H1 (cell line): ENCODE data around the gene PPP1R3C. TPM values are rescaled to one million over a fixed set of nuclear protein-coding genes. Genes with fewer than 3 reads are reported as not detected.

Experiments
- BCL11A ChIP-seq, 2 experiments: IDR thresholded peaks; one replicate each; pipeline ENCODE4 v1.6.1; 2011; ENCODE audit warnings: low read depth in 2 of 2, low read length in 2 of 2, mild to moderate bottlenecking in 2 of 2
- HDAC2 ChIP-seq, 2 experiments: fragments of 300-600 bp in 1 of 2; sonication (generic) in 1 of 2; IDR thresholded peaks; 2 replicates each; pipeline ENCODE4 v1.6.1; 2011 to 2012; ENCODE audit warnings: low read depth in 2 of 2, low read length in 2 of 2, mild to moderate bottlenecking in 2 of 2, moderate library complexity in 2 of 2, borderline replicate concordance in 1 of 2, inconsistent platforms in 1 of 2
- KDM5A ChIP-seq: fragments of 200-600 bp; IDR thresholded peaks from 2 replicates; pipeline ENCODE4 v1.7.1; 2012; ENCODE audit warnings: mild to moderate bottlenecking, low read length, inconsistent platforms, mixed read lengths
- POLR2A ChIP-seq, 2 experiments: IDR thresholded peaks; 1 replicate in 1 of 2; 2 replicates in 1 of 2; pipeline ENCODE4 v1.6.1; 2011; ENCODE audit warnings: low read depth in 2 of 2, low read length in 2 of 2, mild to moderate bottlenecking in 2 of 2; ENCODE audit errors: control extremely low read depth in 1 of 2
- POLR2AphosphoS5 ChIP-seq: IDR thresholded peaks from 2 replicates; pipeline ENCODE4 v1.6.1; 2011; ENCODE audit warnings: low read depth, low read length
- SIRT6 ChIP-seq: IDR thresholded peaks from one replicate; pipeline ENCODE4 v1.7.1; 2012; ENCODE audit warnings: low read length, inconsistent platforms
- SIX5 ChIP-seq: IDR thresholded peaks from 2 replicates; pipeline ENCODE4 v1.6.1; 2011; ENCODE audit warnings: mild to moderate bottlenecking, low read depth, low read length
- SP2 ChIP-seq: IDR thresholded peaks from 2 replicates; pipeline ENCODE4 v1.6.1; 2012; ENCODE audit warnings: mild to moderate bottlenecking, low read length, inconsistent platforms
- TCF12 ChIP-seq: IDR thresholded peaks from 2 replicates; pipeline ENCODE4 v1.6.1; 2011; ENCODE audit warnings: low read depth, mild to moderate bottlenecking, low read length
- polyA plus RNA-seq, 7 experiments: library from polyadenylated mRNA; depleted of rRNA in 3 of 7; stranded (reverse) in 5 of 7; unstranded in 2 of 7; fragments of >200 nt in 5 of 7; fragments of 200-250 nt in 2 of 7; gene quantifications; 1 replicate in 5 of 7; 2 replicates in 1 of 7; 4 replicates in 1 of 7; pipeline versions ENCODE4 v1.2.1 to v1.2.3, GENCODE V29; 2011 to 2013; ENCODE audit warnings: missing spikeins in 2 of 7, mixed read lengths in 2 of 7
- total RNA-seq: library from RNA; stranded (reverse); fragmentation: NEBNext Ultra II Directional; extraction: Animal tissue kit (Norgen Biotek cat#: 25700); gene quantifications from 2 replicates; pipeline ENCODE4 v1.2.1, GENCODE V29; 2021
- TF ChIP-seq, protein P1 (sequence below): fragments of 300-600 bp; sonication (generic); IDR thresholded peaks from 2 replicates; pipeline ENCODE4 v1.7.1; 2012; ENCODE audit warnings: low read length, moderate library complexity, mild to moderate bottlenecking, inconsistent platforms; ENCODE audit not compliant: insufficient replicate concordance
- TF ChIP-seq, protein P2 (sequence below): IDR thresholded peaks from 2 replicates; pipeline ENCODE4 v1.6.1; 2011; ENCODE audit warnings: low read length, improper control_type of control experiment

Gene PPP1R3C
- total and polyA plus RNA-seq, 2 of the 8 experiments (the other 6 are each of a cell fraction or from before 2014, with no cell fraction given), result 1.3 TPM

DNA sequence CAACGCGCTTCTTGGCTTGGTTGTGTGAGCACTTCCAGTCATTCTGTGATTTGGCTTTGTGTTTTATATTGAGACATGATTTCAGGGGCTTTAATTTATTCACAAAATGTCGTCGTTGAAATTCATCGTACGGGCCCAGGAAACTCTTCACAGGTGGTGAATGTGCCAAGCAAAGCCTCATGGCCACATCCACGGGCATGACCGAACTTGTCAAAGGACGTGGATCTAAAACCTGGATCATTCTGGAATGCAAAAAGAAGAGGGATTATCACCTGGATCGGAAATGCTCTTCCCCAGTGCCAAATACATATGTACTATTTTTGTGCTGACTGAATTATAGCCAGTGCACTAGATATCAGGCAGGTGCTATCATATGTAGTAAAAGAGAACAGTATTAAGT is 2.2 kb downstream of the PPP1R3C start (continued):
- TF ChIP-seq, protein P1, sequence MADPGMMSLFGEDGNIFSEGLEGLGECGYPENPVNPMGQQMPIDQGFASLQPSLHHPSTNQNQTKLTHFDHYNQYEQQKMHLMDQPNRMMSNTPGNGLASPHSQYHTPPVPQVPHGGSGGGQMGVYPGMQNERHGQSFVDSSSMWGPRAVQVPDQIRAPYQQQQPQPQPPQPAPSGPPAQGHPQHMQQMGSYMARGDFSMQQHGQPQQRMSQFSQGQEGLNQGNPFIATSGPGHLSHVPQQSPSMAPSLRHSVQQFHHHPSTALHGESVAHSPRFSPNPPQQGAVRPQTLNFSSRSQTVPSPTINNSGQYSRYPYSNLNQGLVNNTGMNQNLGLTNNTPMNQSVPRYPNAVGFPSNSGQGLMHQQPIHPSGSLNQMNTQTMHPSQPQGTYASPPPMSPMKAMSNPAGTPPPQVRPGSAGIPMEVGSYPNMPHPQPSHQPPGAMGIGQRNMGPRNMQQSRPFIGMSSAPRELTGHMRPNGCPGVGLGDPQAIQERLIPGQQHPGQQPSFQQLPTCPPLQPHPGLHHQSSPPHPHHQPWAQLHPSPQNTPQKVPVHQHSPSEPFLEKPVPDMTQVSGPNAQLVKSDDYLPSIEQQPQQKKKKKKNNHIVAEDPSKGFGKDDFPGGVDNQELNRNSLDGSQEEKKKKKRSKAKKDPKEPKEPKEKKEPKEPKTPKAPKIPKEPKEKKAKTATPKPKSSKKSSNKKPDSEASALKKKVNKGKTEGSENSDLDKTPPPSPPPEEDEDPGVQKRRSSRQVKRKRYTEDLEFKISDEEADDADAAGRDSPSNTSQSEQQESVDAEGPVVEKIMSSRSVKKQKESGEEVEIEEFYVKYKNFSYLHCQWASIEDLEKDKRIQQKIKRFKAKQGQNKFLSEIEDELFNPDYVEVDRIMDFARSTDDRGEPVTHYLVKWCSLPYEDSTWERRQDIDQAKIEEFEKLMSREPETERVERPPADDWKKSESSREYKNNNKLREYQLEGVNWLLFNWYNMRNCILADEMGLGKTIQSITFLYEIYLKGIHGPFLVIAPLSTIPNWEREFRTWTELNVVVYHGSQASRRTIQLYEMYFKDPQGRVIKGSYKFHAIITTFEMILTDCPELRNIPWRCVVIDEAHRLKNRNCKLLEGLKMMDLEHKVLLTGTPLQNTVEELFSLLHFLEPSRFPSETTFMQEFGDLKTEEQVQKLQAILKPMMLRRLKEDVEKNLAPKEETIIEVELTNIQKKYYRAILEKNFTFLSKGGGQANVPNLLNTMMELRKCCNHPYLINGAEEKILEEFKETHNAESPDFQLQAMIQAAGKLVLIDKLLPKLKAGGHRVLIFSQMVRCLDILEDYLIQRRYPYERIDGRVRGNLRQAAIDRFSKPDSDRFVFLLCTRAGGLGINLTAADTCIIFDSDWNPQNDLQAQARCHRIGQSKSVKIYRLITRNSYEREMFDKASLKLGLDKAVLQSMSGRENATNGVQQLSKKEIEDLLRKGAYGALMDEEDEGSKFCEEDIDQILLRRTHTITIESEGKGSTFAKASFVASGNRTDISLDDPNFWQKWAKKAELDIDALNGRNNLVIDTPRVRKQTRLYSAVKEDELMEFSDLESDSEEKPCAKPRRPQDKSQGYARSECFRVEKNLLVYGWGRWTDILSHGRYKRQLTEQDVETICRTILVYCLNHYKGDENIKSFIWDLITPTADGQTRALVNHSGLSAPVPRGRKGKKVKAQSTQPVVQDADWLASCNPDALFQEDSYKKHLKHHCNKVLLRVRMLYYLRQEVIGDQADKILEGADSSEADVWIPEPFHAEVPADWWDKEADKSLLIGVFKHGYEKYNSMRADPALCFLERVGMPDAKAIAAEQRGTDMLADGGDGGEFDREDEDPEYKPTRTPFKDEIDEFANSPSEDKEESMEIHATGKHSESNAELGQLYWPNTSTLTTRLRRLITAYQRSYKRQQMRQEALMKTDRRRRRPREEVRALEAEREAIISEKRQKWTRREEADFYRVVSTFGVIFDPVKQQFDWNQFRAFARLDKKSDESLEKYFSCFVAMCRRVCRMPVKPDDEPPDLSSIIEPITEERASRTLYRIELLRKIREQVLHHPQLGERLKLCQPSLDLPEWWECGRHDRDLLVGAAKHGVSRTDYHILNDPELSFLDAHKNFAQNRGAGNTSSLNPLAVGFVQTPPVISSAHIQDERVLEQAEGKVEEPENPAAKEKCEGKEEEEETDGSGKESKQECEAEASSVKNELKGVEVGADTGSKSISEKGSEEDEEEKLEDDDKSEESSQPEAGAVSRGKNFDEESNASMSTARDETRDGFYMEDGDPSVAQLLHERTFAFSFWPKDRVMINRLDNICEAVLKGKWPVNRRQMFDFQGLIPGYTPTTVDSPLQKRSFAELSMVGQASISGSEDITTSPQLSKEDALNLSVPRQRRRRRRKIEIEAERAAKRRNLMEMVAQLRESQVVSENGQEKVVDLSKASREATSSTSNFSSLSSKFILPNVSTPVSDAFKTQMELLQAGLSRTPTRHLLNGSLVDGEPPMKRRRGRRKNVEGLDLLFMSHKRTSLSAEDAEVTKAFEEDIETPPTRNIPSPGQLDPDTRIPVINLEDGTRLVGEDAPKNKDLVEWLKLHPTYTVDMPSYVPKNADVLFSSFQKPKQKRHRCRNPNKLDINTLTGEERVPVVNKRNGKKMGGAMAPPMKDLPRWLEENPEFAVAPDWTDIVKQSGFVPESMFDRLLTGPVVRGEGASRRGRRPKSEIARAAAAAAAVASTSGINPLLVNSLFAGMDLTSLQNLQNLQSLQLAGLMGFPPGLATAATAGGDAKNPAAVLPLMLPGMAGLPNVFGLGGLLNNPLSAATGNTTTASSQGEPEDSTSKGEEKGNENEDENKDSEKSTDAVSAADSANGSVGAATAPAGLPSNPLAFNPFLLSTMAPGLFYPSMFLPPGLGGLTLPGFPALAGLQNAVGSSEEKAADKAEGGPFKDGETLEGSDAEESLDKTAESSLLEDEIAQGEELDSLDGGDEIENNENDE, result no peak
- TF ChIP-seq HDAC2 (IDR thresholded peaks at IDR 0.05; ENCODE audit: borderline replicate concordance in 1 of 2, low read depth in 2 of 2, low read length in 2 of 2), result no peak
- no peak for TF ChIP-seq POLR2A (IDR thresholded peaks at IDR 0.05; ENCODE audit: control extremely low read depth in 1 of 2, low read depth in 2 of 2, low read length in 2 of 2)
- TF ChIP-seq, protein P2, sequence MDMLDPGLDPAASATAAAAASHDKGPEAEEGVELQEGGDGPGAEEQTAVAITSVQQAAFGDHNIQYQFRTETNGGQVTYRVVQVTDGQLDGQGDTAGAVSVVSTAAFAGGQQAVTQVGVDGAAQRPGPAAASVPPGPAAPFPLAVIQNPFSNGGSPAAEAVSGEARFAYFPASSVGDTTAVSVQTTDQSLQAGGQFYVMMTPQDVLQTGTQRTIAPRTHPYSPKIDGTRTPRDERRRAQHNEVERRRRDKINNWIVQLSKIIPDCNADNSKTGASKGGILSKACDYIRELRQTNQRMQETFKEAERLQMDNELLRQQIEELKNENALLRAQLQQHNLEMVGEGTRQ, result no peak
- no peak for TF ChIP-seq SP2
- TF ChIP-seq SIX5, result no peak
- no peak for TF ChIP-seq SIRT6
- no peak for TF ChIP-seq TCF12
- no peak for TF ChIP-seq POLR2AphosphoS5
- TF ChIP-seq BCL11A (IDR thresholded peaks at IDR 0.05; ENCODE audit: low read depth in 2 of 2, low read length in 2 of 2), result no peak
- TF ChIP-seq KDM5A, result no peak
